OCI-LY7 (cell line): ENCODE measurements around the gene ZDHHC21.

Experiments used
- EZH2phosphoT487 ChIP-seq: fragments of 200-600 bp; sonication (generic); IDR thresholded peaks from 2 replicates; pipeline ENCODE4 v1.6.1; 2018; ENCODE audit warnings: low read depth, borderline replicate concordance, mild to moderate bottlenecking, mixed run types, antibody characterized with exemption, low read length, moderate library complexity, mixed read lengths
- TF ChIP-seq, protein P1 (sequence below): fragments of 200-600 bp; sonication (generic); conservative IDR thresholded peaks from 2 replicates; pipeline ENCODE4 v1.5.1; 2014; ENCODE audit warnings: mild to moderate bottlenecking, antibody characterized with exemption, low read length, moderate library complexity, mixed read lengths

GRCh38 chr9:14633148-14633547, 60.1 kb downstream of the ZDHHC21 start:
- TF ChIP-seq, protein P1, sequence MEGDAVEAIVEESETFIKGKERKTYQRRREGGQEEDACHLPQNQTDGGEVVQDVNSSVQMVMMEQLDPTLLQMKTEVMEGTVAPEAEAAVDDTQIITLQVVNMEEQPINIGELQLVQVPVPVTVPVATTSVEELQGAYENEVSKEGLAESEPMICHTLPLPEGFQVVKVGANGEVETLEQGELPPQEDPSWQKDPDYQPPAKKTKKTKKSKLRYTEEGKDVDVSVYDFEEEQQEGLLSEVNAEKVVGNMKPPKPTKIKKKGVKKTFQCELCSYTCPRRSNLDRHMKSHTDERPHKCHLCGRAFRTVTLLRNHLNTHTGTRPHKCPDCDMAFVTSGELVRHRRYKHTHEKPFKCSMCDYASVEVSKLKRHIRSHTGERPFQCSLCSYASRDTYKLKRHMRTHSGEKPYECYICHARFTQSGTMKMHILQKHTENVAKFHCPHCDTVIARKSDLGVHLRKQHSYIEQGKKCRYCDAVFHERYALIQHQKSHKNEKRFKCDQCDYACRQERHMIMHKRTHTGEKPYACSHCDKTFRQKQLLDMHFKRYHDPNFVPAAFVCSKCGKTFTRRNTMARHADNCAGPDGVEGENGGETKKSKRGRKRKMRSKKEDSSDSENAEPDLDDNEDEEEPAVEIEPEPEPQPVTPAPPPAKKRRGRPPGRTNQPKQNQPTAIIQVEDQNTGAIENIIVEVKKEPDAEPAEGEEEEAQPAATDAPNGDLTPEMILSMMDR: no peak
- no peak for TF ChIP-seq EZH2phosphoT487
